Measurements from ENCODE around the gene TSHZ3.

- TF ChIP-seq SUZ12 (IDR thresholded peaks at IDR 0.05) (no peak), CTBP1 (IDR thresholded peaks at IDR 0.05; ENCODE audit: borderline replicate concordance) (no peak), TARDBP (IDR thresholded peaks at IDR 0.05) (no peak)
Measured at GRCh38 chr19:31292639-31293185, 56.5 kb downstream of the TSHZ3 start.

All from HEK293T (cell line).